HG03095 (cell line): Measurements from ENCODE around the gene SYCP2.

Source experiments
- ATAC-seq: cut with Tn5 transposase; IDR thresholded peaks from one replicate; pipeline ENCODE4 v1.9.1; 2021; ENCODE audit warnings: moderate library complexity; ENCODE audit not compliant: unreplicated experiment

The SYCP2 gene

DNA sequence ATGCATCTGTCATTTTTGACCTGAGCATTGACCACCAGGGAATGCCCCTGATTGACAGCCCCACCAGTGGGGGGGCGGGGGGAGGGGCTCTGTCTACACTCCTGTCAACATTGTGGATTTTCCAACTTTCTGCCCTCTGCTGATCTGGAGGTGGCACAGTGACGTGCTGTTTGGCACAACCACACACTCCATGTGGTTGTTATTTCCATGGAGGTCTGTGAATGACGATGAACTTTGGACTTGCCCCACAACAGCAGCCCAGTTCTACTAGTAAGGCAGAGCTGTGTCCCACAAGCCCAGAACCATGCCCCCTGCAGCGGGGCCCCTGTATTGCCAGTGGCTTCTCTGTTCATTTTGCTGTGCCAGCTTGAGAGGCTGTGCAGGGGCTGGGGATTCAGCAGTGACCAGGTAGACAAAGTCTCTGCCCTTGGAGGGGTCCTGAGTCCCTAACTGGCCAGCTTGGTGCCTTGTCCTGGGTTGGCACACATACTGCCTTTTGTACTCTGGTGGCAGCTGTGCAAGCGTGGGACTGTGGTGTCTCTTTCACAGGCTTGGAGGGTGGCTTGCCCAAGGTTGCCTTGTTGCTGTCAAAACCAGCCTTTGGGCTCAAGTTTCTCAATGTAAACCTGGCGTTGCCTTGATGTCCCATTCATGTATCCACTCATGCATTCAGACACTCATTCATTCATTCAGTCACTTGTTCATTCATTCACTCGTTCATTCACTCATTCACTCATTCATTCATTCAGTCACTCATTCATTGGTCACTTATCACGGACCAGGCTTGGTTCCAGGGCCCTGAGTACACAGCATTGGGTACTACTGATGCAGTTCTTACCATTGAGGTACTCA, 108.5 kb downstream of the SYCP2 start:
- ATAC-seq = no peak

DNA sequence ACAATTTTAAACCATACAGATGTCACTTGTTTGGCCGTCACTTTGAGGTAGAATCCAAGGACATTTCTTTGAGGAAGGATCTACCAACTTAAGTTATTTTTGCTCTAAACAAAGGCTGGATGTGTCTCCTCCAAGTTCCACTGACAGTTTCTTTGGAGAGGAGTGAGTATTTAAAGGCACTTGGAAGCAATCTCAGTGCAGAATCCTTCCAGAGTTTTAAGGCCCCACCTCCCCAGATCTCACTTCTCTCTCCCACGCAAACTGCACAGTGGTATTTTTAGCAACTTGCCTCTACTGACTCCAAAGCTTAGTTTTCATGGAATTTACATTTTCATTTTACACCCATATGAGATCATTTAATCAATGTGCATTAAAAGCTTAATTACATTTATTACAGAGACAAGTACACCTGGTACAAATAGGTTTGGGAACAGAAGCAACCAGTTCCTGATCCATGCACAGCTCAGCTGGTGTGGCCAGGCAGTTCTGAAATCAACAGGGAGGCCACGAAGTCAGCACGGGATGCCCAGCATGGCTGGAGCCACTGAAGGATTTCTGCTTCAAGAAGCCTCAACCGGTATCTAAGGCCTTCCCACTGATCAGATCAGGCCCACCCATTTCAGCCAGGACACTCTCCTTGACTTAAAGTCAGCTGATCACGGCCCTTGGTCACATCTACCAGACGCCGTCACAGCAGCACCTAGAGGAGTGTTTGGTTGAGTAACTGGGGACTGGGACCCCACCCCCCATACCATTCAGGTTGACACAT, 109.8 kb downstream of the SYCP2 start:
- no peak for ATAC-seq

DNA sequence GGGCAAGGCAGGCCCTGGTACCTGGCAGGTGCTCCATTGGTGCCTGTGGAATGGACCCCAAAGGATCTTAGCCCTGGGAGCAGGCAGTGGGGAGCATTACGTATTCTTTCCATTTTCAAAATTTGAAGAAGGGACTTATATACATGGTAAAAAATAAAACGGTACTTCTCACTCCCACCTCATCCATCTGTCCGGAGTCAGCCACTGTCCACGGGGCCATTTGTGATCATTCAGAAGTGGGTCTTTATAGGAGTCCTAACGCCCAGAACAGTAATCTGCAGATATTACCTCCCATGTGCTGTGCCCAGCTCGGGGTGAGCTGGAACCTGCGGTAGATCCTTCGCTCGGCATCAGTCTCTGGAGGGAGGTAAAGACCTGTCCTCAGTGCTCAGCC, 110.4 kb downstream of the SYCP2 start:
- no peak for ATAC-seq

DNA sequence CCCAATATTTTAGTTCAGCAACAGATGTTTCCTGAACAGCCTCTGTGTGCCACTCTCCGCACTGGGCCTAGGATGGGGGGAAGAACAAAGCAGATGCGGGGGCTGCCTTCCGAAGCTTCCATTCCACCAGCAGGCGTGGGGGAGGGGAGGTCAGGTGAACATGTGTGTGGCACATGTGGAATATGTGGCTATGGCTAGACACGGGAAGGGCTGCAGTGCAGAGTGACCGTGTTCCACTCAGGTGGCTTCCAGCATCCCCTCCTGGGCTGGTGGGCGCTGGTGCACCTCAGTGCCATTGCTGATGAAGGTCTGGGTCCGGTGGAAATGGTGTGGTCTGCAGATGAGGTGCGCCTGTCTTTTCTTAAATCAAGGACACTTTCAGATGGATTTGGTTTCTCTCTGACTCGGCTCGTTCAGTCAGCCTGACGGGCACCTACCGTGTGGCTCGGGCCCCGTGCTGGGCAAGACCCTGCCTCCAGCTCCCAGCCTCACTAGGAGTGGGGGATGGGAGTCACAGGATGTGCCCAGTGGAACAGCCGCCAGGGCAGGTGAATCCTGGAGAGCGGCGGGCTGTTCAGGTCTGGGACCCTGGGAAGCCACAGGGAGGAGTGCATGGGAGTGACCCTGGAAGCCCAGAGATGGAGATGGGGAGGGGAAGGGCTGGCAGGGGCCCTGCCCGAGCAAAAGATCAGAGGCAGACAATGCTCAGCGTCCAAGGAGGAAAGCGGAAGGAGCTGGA, 111.0 kb downstream of the SYCP2 start:
- no peak for ATAC-seq

DNA sequence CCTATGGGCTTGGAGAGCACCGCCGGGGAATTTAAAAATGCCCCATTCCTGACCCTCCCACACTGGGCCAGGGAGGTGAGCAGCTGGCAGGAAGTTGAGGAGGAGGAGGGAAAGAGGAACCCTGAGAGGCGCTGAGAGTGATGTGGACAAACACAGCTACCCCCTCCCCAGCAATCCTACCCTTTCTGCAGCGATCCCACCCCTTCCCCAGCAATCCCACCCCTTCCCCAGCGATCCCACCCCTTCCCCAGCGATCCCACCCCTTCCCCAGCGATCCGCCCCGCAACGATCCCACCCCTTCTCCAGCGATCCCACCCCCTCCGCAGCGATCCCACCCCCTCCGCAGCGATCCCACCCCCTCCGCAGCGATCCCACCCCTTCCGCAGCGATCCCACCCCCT, 111.6 kb downstream of the SYCP2 start:
- no peak for ATAC-seq

DNA sequence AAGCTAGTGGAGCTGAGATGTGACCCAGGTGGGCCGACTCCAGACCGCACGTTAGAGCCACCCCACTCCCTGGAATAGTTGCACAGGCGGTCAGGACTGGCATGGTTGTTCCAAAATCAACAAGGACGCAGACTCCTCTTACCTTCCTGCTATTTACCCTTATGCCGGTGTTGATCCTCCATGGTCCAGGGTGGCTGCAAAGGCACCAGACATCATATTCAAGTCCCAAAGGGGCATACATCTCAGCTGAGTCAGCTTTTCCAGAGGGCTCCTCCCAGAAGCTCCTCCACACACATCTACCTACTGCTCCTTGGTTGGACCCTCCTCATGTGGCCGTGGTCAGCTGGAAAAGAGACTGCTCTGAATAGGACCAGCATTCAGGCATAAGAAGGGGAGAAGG, 112.2 kb downstream of the SYCP2 start:
- no peak for ATAC-seq

DNA sequence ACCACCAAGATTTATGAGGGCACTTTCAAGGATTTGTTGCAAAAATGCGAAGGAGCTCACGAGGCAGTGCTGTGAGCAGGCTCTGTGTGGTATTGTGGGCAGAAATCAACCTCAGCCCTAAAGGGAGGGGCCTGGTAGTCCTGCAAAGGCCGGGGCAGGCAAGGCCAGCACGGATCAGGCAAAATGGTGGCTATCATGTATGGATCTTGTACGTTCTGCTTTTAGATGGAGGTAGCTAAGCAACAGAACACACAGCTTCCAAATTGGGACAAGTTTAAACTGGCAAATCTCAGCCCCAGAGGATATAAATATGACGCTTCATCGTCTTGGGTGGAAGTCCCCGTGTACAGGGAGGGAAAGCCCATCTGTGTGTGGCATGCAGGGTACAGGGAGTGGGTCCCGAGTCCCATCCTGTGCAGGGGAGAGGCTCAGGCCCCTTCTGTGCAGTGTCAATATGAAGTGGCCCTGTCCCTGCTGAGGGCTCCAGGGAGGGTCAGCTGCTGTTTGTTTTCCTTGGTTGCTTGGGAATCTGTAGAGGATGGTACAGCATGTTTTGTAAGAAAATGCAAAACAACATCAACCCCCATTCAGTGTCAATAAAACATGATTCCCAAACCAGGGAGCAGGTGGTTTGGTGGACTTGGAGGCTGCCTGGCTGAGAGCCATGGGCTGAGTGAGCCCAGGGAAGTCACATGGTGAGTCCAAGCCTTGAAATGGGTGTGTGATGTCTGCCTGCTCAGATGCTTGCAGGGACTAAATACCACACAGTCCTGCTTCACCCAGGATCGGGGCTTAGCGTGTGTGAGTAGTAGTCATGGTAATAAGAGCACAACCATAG, 113.0 kb downstream of the SYCP2 start:
- no peak for ATAC-seq

DNA sequence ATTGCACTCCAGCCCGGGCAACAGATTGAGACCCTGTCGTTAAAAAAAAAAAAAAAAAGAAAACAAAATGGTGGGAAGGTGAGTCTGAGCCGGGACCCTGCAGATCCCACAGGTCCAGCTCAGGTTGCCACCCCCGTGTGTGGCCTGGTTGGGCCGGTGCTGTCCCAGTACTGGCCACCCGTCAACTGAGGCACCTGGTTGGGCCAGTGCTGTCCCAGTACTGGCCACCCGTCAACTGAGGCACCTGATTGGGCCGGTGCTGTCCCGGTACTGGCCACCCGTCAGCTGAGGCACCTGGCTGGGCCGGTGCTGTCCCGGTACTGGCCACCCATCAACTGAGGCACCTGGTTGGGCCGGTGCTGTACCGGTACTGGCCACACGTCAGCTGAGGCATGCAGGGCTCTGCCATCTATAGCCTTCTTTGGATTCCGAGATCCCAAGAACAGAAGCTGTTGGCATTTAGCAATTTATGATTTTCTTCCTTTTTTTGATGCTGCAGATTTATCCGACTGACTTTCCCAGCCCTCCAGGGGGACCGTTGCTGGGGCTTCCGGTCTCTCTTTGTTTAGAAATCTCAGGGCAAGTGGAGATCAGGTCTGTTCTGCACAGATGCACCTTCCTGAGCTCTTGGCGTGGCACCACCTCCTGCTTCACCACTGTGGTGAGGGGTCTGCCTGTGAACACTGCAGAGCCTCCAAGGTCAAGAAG, 113.8 kb downstream of the SYCP2 start:
- ATAC-seq = no peak

DNA sequence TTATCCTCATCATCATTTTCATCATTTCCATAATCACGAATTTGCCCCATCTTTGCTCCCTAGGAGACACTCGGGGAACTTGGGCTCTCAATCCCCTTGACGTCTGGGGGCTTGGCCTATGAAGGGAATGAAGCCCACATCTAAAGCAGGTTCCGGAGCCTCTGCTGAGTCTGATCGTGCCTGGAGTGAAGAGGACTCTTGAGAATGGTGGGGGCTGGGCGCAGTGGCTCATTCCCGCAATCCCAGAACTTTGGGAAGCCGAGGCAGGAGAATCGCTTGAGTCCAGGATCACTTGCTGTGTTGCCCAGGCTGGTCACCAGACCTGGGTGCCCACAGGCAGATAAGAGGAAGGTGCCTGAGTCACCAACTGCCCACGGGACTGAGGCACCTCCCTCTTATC, 114.5 kb downstream of the SYCP2 start:
- ATAC-seq = no peak

DNA sequence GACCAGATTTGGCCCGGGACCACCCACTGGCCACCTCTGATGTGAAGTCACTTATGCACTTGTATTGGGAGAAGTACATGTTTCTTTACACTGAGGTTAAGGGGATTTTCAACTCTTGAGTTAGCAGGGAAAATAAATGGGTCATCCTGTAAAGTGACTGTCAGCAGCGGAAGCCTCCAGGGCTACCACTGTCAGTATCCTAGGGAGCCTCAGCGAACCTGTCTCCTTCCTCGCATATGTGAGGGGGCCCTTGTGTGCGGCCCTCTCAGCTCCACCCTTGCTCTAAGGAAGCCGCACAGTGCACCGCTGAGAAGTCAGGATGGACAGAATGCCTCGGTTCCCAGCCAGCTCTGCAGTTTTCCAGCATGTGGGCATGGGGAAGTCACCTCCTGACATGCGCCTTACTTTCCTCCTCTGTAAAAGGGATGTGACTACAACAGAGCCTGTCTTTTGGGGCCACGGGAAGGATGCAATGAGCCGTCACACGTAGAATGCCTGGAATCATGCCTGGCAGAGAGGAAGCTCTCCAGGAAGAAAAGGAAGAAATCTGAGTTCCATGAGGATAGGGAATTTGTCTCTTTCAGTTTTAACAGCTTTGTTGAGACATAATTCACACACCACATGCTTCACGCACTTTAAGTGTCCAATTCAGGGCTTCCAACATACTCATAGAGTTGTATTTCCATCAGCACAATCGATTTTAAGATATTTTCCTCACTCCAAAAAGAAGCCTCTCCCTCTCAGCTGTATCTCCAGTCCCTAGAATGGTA, 115.4 kb downstream of the SYCP2 start:
- ATAC-seq = no peak

DNA sequence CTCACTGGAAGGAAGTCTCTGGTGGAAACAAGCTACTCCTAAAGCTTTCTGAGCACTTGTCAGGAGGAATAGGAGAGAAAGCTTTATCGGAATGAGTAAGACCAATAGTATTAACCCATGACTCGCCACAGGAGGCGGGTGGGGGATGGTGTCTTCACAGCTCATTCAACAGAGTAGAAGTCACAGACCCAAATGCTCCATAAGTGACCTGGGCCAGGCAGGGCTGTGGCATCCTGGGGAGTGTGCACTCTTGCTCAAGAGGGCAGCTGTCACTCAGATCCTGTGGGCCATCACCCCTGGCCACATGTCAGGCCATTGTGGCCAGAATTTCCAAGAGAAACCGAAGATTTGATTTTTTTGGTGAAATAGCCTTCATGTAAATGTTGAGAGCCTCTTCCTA, 116.0 kb downstream of the SYCP2 start:
- no peak for ATAC-seq

DNA sequence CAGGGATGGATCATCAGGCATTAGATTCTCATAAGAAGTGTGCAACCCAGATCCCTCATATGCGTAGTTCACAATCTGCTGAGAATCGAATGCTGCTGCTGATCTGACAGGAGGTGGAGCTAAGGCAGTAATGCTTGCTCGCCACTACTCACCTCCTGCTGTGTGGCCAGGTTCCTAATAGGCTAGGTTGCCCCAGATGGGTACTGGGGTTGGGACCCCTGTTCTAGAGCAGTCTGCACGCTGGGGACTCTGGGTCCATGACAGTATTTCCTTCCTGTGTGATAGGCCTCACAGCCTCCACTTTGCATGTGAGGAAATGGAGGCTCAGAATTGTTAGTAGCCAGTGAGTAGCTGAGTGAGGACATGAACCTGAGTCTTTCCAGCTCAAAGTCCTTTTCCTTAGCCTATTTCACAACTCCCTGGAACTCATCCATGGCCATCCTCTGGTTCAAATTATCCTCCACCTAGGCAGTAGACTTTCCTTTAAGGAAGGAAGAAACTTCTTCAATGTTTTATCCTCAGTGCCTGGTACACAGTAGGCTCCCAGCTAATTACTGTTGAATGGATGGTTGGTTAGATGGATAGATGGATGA, 117.2 kb downstream of the SYCP2 start:
- ATAC-seq = no peak

DNA sequence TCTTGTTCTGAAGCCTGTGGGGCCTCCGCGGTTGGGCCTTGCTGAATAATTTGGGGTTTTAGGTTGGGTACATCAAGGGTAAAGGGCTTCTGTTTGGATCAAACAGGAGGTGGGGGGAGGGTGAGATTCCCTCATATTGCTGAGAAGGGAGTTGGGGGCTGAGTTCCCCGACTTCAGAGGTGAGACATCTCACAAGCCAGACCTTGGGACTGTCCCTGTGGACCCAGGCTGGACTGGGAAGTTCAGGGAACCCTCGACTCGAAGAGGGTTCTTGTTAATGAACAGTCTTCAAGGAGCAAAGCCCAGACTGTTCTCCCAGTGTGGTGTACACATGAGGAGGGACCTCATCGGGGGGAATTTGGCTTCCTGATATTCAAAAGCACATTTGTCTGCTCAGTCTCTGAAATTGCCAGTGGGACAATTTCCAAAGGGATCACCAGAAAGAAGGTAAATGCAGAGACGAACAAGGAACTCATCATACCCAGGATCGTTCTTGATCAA, 118.5 kb downstream of the SYCP2 start:
- ATAC-seq = no peak

DNA sequence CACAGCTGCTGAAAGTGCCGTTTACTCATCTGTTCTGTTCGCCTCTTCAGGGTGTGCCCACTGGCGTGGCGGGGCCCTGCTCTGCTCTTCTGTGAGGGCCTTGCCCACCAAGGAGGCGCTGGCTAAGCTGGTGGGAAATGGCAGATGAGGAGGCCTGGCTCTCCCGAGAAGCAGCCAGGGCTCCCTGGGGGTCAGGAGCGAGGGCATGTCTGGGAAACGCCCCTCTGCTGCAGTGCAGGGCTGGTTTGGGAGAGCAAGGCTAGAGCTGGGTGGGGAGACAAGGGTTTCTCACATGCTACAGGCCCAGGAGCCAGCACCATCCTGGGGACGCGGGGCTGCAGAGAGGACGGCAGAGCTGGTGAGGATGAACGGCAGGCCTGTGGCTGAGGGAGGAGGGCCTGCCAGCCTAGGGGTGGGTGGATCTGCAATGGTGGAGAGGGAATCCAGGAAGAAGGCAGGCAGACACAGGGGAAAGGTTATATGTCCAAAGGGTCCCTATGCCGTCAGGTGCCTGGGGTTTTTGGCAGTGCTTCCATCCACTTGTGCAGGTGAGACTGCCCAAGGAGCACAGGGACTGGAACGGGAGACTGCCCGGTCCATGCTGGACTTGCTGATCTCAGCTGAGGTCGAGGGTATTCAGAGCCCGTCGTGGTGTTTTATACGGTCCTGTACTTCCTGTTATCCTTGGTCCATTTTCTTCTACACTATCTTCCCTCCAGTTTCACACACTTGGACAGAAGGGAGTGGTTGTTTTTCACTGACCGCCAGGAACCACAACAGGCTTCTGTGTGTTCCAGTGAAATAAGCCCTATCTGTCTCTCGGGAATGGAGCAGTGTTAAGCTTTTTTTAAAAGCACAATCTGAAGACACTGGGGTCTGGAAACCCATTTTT, 119.2 kb downstream of the SYCP2 start:
- no peak for ATAC-seq
